CD4-positive, alpha-beta memory T cell (primary cell): ENCODE data around the gene ATG10. TPM values are rescaled to one million over a fixed set of nuclear protein-coding genes. Genes with fewer than 3 reads are reported as not detected.
"Not testable (repeated sequence)": the region's sequence is repeated elsewhere in the genome, so short reads cannot be mapped to it uniquely, and the experiment has no call there.

Source experiments
- CTCF ChIA-PET: fragments of 350-600 bp; sonication (Branson Sonifier 250); formaldehyde crosslinking; loops from one replicate; lab custom pipeline; 2021; ENCODE audit warnings: inconsistent platforms; ENCODE audit not compliant: partially characterized antibody; lab: Charles Lee
- POLR2A ChIA-PET: fragments of 350-600 bp; sonication (Branson Sonifier 250); formaldehyde crosslinking; loops from one replicate; lab custom pipeline; 2021; ENCODE audit not compliant: partially characterized antibody; lab: Charles Lee
- DNase-seq, 5 donors: peaks; one replicate each; pipeline versions ENCODE4 v3.0.0 to v3.0.0-alpha.2; 2020 to 2022; ENCODE audit warnings: mixed read lengths in 1 of 5
- H3K27ac ChIP-seq: one replicate; pipeline ENCODE4 v1.7.0; 2013; ENCODE audit warnings: low read depth, low read length
- H3K27me3 ChIP-seq: 2 replicates; pipeline ENCODE4 v1.7.0; 2013; ENCODE audit warnings: mild to moderate bottlenecking, low read length, moderate library complexity; ENCODE audit not compliant: insufficient read depth
- H3K36me3 ChIP-seq: 2 replicates; pipeline ENCODE4 v1.7.0; 2013; ENCODE audit warnings: mild to moderate bottlenecking, low read length, moderate library complexity; ENCODE audit not compliant: insufficient read depth
- H3K4me1 ChIP-seq: 2 replicates; pipeline ENCODE4 v1.7.0; 2013; ENCODE audit warnings: mild to moderate bottlenecking, low read length, moderate library complexity; ENCODE audit not compliant: insufficient read depth
- H3K4me3 ChIP-seq, 2 donors: one replicate each; pipeline ENCODE4 v1.7.0; 2013; ENCODE audit warnings: low read length in 2 of 2, mild to moderate bottlenecking in 1 of 2
- H3K9me3 ChIP-seq, 2 donors: one replicate each; pipeline ENCODE4 v1.7.0; 2013; ENCODE audit warnings: low read length in 2 of 2, control low read depth in 1 of 2; ENCODE audit not compliant: control insufficient read depth in 1 of 2
- H3K27ac Mint-ChIP-seq, 7 donors: one replicate each; pipeline ENCODE4 v1.8.0; 2020 to 2021; ENCODE audit warnings: mixed read lengths in 7 of 7, mild to moderate bottlenecking in 6 of 7, inconsistent platforms in 3 of 7, moderate library complexity in 3 of 7
- H3K27me3 Mint-ChIP-seq, 2 donors: one replicate each; pipeline ENCODE4 v1.8.0; 2020 to 2021; ENCODE audit warnings: mixed read lengths in 2 of 2
- H3K36me3 Mint-ChIP-seq, 2 donors: one replicate each; pipeline ENCODE4 v1.8.0; 2020 to 2021; ENCODE audit warnings: mixed read lengths in 2 of 2, inconsistent platforms in 1 of 2, mild to moderate bottlenecking in 1 of 2
- H3K4me1 Mint-ChIP-seq, 4 donors: one replicate each; pipeline ENCODE4 v1.8.0; 2020 to 2021; ENCODE audit warnings: mixed read lengths in 4 of 4, mild to moderate bottlenecking in 1 of 4
- H3K4me3 Mint-ChIP-seq, 8 donors: one replicate each; pipeline ENCODE4 v1.8.0; 2020 to 2021; ENCODE audit warnings: mixed read lengths in 8 of 8, mild to moderate bottlenecking in 7 of 8, moderate library complexity in 6 of 8, inconsistent platforms in 3 of 8
- H3K9me3 Mint-ChIP-seq, 8 donors: one replicate each; pipeline ENCODE4 v1.8.0; 2020 to 2021; ENCODE audit warnings: mixed read lengths in 8 of 8, mild to moderate bottlenecking in 5 of 8, inconsistent platforms in 3 of 8, moderate library complexity in 1 of 8
- intact Hi-C: fragments of 100-400 bp; cut with micrococcal nuclease; formaldehyde crosslinking; loops from one replicate; pipeline ENCODE4 v1.15.1; 2023
- polyA plus RNA-seq, 2 donors: library from polyadenylated mRNA; unstranded; fragments of 300-500 nt; fragmentation: Illumina TruSeq; gene quantifications; one replicate each; pipeline ENCODE4 v1.2.3, GENCODE V29; 2021
- total RNA-seq, 2 experiments: library from RNA; stranded (reverse); gene quantifications; one replicate each; pipeline ENCODE4 v1.2.3, GENCODE V29; 2021

Gene ATG10
- total and polyA plus RNA-seq, 4 experiments from 2014 or later: 7.3 to 10.5 (median 7.7) TPM

DNA sequence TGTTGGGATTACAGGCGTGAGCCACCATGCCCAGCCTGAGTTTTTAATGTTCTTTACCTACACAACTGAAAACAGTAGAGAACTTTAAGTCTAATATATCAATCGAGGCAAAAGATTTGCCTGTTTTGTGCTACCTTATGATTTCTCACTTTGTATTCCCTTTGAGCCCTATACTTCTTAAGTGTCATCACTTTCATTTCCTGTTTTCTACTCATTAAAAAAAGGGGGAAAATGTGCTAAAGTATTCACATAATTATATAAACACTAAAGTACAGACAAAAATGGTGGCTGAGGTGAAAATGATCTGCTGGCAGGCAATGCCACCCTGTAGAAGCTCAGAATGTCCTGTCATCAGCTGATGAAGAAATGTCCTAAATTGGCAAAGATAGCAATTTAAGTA lies 23.6 kb downstream of the ATG10 start:
- Histone ChIP-seq H3K4me1 (no peaks in the 10 kb centered on the region), H3K9me3 (no peaks in the 10 kb centered on the region), H3K27me3 (no peaks in the 10 kb centered on the region), H3K4me3 (no peak overlapping the region), H3K36me3 (no peaks in the 10 kb centered on the region), H3K27ac (no peak overlapping the region)
- H3K9me3 Mint-ChIP-seq: peaks cover 0 to 17% (median 3%) of the 10 kb centered on the region in 8 donors
- no peak overlapping the region for H3K4me3 Mint-ChIP-seq
- H3K4me1 Mint-ChIP-seq: peaks cover 0 to 9% (median 0%) of the 10 kb centered on the region in 4 donors
- intact Hi-C loops: no loop called here
- DNase-seq: no peak
- CTCF ChIA-PET: no interaction called here
- no peaks in the 10 kb centered on the region for H3K27me3 Mint-ChIP-seq
- peaks cover 45 to 62% of the 10 kb centered on the region in 2 donors for H3K36me3 Mint-ChIP-seq
- POLR2A ChIA-PET: no interaction called here
- H3K27ac Mint-ChIP-seq: no peak overlapping the region

DNA sequence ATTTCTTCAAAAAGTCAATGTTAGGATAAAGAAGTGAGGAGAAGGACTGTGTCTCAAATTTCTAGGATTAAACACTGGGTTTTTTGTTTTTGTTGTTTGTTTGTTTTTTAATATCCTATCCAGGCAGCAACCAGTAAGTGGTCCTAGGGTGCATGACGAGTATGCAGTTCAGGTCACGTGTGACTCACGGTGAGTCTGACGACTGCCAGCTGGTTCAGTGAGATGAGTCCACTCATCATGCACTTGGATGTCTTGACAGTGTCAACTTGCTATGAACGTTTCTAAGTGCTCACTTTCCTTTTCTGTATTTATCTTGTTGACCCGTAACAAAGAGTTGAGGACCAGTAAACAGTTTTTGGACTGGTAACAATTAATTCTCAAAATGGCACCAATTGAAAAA lies 32.7 kb downstream of the ATG10 start:
- Histone ChIP-seq H3K4me3 (no peak overlapping the region), H3K27me3 (no peaks in the 10 kb centered on the region), H3K36me3 (no peaks in the 10 kb centered on the region), H3K9me3 (no peaks in the 10 kb centered on the region), H3K27ac (no peak overlapping the region), H3K4me1 (no peaks in the 10 kb centered on the region)
- no peaks in the 10 kb centered on the region for H3K4me1 Mint-ChIP-seq
- no peak overlapping the region for H3K4me3 Mint-ChIP-seq
- peaks cover 3 to 17% of the 10 kb centered on the region in 2 donors for H3K36me3 Mint-ChIP-seq
- H3K27me3 Mint-ChIP-seq: no peaks in the 10 kb centered on the region
- no peak overlapping the region for H3K27ac Mint-ChIP-seq
- no peak for DNase-seq
- intact Hi-C loops: no loop called here
- ChIA-PET POLR2A (no interaction called here), CTCF (no interaction called here)
- peaks cover 0 to 3% (median 0%) of the 10 kb centered on the region in 8 donors for H3K9me3 Mint-ChIP-seq

DNA sequence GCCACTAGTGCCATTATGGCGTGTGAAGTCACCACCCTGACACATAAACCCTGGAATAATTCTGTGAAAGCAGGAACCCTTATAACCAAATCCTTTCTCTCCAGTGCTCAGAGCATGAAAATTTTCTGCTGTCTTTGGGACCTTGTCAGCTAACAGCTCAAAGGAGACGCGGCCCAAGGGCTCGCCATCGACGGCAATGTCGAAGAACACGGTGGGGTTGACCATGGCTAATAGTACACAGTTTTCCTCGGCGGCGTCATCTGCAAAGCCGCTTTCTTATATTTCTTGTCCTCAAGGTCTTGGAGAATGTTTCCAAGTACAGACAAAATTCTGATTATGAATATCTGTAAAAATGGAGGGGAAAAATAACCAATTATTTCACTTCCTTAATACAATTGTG lies 38.0 kb downstream of the ATG10 start:
- POLR2A ChIA-PET, H3K27me3 Mint-ChIP-seq, H3K4me1 Mint-ChIP-seq, H3K27ac Mint-ChIP-seq, H3K9me3 Mint-ChIP-seq, H3K36me3 ChIP-seq, DNase-seq, H3K27ac ChIP-seq, H3K4me1 ChIP-seq, H3K27me3 ChIP-seq, CTCF ChIA-PET, H3K4me3 Mint-ChIP-seq, intact Hi-C loops, H3K4me3 ChIP-seq, H3K9me3 ChIP-seq: not testable (repeated sequence)
- H3K36me3 Mint-ChIP-seq: peaks cover 4 to 23% of the 10 kb centered on the region in 2 donors

DNA sequence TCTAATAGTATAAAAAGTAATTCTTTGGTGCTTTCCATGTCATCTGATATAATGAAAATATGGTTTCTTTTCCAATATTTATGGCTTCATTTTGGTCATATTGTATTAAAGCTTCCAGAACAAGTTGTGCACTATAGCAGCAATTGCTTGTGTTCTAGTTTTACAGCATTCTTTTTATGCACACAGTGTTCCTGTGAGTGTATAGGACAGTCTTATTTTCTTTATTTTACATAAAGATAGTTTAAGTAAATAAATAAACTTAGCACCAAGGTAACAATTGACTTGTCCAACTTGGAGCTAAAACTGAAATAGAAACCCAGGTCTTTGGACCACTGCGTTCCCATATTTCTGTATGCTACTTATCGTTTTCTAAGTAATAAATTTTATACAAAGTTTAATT lies 38.9 kb downstream of the ATG10 start:
- intact Hi-C loops: no loop called here
- Histone ChIP-seq H3K27ac (no peak overlapping the region), H3K9me3 (no peaks in the 10 kb centered on the region), H3K27me3 (no peaks in the 10 kb centered on the region), H3K4me1 (no peaks in the 10 kb centered on the region), H3K36me3 (no peaks in the 10 kb centered on the region), H3K4me3 (no peak overlapping the region)
- ChIA-PET POLR2A (no interaction called here), CTCF (no interaction called here)
- Mint-ChIP-seq H3K27me3 (no peaks in the 10 kb centered on the region), H3K4me3 (no peak overlapping the region), H3K27ac (no peak overlapping the region), H3K9me3 (peaks cover 0 to 3% (median 0%) of the 10 kb centered on the region in 8 donors), H3K4me1 (peaks cover 0 to 5% (median 2%) of the 10 kb centered on the region in 4 donors), H3K36me3 (peaks cover 8 to 30% of the 10 kb centered on the region in 2 donors)
- DNase-seq: no peak

DNA sequence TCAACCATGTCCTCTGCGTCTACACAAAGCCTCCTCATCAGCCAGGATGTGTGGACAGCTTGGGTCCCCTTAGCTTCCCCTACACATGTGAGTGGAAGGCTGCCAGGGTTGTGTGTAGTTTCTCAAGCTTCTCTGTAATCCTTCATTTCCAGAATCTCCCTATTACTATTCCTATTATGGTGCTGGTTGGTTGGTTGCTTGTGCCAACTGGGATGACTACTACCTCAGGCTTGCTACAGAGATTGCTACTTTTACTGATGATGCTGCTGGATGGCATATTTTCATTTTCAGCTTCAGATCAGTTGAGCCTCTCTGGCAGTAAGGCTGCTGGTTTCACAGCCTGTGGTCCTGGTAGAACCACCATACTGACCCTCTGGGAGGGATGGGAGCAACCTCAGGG lies 39.9 kb downstream of the ATG10 start:
- CTCF ChIA-PET: no interaction called here
- POLR2A ChIA-PET: no interaction called here

DNA sequence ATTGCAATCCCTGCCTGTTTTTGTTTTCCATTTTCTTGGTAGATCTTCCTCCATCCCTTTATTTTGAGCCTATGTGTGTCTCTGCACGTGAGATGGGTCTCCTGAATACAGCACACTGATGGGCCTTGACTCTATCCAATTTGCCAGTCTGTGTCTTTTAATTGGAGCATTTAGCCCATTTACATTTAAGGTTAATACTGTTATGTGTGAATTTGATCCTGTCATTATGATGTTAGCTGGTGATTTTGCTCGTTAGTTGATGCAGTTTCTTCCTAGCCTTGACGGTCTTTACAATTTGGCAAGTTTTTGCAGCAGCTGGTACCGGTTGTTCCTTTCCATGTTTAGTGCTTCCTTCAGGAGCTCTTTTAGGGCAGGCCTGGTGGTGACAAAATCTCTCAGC lies 42.8 kb downstream of the ATG10 start:
- H3K27me3 ChIP-seq, H3K9me3 Mint-ChIP-seq, intact Hi-C loops, H3K9me3 ChIP-seq, H3K27me3 Mint-ChIP-seq, CTCF ChIA-PET, DNase-seq, POLR2A ChIA-PET, H3K27ac Mint-ChIP-seq, H3K27ac ChIP-seq, H3K4me3 ChIP-seq, H3K4me3 Mint-ChIP-seq, H3K4me1 ChIP-seq, H3K4me1 Mint-ChIP-seq, H3K36me3 ChIP-seq: not testable (repeated sequence)
- peaks cover 20 to 49% of the 10 kb centered on the region in 2 donors for H3K36me3 Mint-ChIP-seq

More for the DNA sequence above, 39.9 kb downstream of the ATG10 start:
- H3K4me1 ChIP-seq: no peaks in the 10 kb centered on the region
- H3K4me1 Mint-ChIP-seq: peaks cover 0 to 5% (median 2%) of the 10 kb centered on the region in 4 donors
- no peaks in the 10 kb centered on the region for H3K27me3 ChIP-seq
- H3K27ac ChIP-seq: no peak overlapping the region
- DNase-seq: no peak
- no peak overlapping the region for H3K27ac Mint-ChIP-seq
- H3K36me3 ChIP-seq: no peaks in the 10 kb centered on the region
- no peaks in the 10 kb centered on the region for H3K27me3 Mint-ChIP-seq
- peaks cover 13 to 37% of the 10 kb centered on the region in 2 donors for H3K36me3 Mint-ChIP-seq
- peaks cover 0 to 8% (median 2%) of the 10 kb centered on the region in 8 donors for H3K9me3 Mint-ChIP-seq
- intact Hi-C loops: no loop called here
- no peak overlapping the region for H3K4me3 Mint-ChIP-seq
- no peak overlapping the region for H3K4me3 ChIP-seq
- H3K9me3 ChIP-seq: no peaks in the 10 kb centered on the region

DNA sequence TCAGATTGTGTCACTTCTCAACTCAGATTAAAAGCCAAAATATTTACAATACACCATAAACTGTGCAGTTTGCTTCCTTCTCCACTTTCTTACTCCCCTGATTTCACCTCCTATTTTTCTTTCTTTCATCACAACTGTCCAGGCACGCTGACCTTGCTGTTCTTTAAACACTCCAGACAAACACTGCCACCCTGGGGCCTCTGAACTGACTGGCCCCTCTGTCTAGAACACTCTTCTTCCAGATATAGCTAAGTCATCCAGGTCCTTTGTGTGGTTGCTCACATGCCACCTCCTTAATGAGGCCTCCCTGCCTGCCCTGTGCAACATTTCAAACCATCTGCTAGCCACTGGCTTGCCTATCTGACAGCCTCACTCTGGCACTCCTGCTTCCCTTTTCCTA lies 46.6 kb downstream of the ATG10 start:
- Mint-ChIP-seq H3K36me3 (peaks cover 17 to 43% of the 10 kb centered on the region in 2 donors), H3K27ac (no peak overlapping the region), H3K4me1 (peaks cover 0 to 3% (median 0%) of the 10 kb centered on the region in 4 donors), H3K9me3 (peaks cover 0 to 8% (median 1%) of the 10 kb centered on the region in 8 donors), H3K27me3 (no peaks in the 10 kb centered on the region), H3K4me3 (no peak overlapping the region)
- H3K9me3 ChIP-seq: no peaks in the 10 kb centered on the region
- no peaks in the 10 kb centered on the region for H3K4me1 ChIP-seq
- H3K4me3 ChIP-seq: no peak overlapping the region
- H3K27me3 ChIP-seq: no peaks in the 10 kb centered on the region
- ChIA-PET POLR2A (no interaction called here), CTCF (no interaction called here)
- intact Hi-C loops: no loop called here
- no peak for DNase-seq
- no peaks in the 10 kb centered on the region for H3K36me3 ChIP-seq
- H3K27ac ChIP-seq: no peak overlapping the region
